Activated B cell treated with CpG ODN at 0.5 μM for 24 hours (primary cell): Measurements from ENCODE around the gene STIM2. TPM values are rescaled to one million over a fixed set of nuclear protein-coding genes. Genes with fewer than 3 reads are reported as not detected.

ENCODE experiments used
- ATAC-seq: fragments of 200-7000 bp; cut with Tn5 transposase; one replicate; pipeline ENCODE4 v1.10.0; 2021; ENCODE audit warnings: low read depth, mild to moderate bottlenecking, moderate library complexity
- CTCF ChIA-PET: fragments of 350-600 bp; sonication (Branson Sonifier 250); formaldehyde crosslinking; loops from one replicate; lab custom pipeline; 2021; ENCODE audit warnings: antibody characterized with exemption; lab: Charles Lee
- POLR2A ChIA-PET: fragments of 350-600 bp; sonication (Branson Sonifier 250); formaldehyde crosslinking; loops from one replicate; lab custom pipeline; 2021; ENCODE audit warnings: antibody characterized with exemption; lab: Charles Lee
- DNase-seq: peaks from one replicate; pipeline ENCODE4 v3.0.0; 2022
- H3K27ac Mint-ChIP-seq: one replicate; pipeline ENCODE4 v1.8.0; 2020; ENCODE audit warnings: mixed read lengths
- H3K27me3 Mint-ChIP-seq: one replicate; pipeline ENCODE4 v1.8.0; 2021; ENCODE audit warnings: mixed read lengths
- H3K36me3 Mint-ChIP-seq: one replicate; pipeline ENCODE4 v1.8.0; 2021; ENCODE audit warnings: low read depth, mixed read lengths
- H3K4me1 Mint-ChIP-seq: one replicate; pipeline ENCODE4 v1.8.0; 2021; ENCODE audit warnings: mixed read lengths
- H3K4me3 Mint-ChIP-seq: one replicate; pipeline ENCODE4 v1.8.0; 2020; ENCODE audit warnings: mild to moderate bottlenecking, mixed read lengths
- H3K9me3 Mint-ChIP-seq: one replicate; pipeline ENCODE4 v1.8.0; 2020; ENCODE audit warnings: mixed read lengths
- intact Hi-C: fragments of 100-400 bp; cut with micrococcal nuclease; formaldehyde crosslinking; loops from one replicate; pipeline ENCODE4 v1.15.1; 2024
- total RNA-seq: library from RNA; stranded (reverse); gene quantifications from 2 replicates; pipeline ENCODE4 v1.2.3, GENCODE V29; 2022
- TF ChIP-seq, protein P1 (sequence below): fragments of 200-600 bp; IDR thresholded peaks from one replicate; pipeline ENCODE4 v1.8.0; 2022; ENCODE audit warnings: antibody characterized with exemption, mild to moderate bottlenecking

The STIM2 gene
- total RNA-seq, 1 donor from 2014 or later = 59.8 TPM

DNA sequence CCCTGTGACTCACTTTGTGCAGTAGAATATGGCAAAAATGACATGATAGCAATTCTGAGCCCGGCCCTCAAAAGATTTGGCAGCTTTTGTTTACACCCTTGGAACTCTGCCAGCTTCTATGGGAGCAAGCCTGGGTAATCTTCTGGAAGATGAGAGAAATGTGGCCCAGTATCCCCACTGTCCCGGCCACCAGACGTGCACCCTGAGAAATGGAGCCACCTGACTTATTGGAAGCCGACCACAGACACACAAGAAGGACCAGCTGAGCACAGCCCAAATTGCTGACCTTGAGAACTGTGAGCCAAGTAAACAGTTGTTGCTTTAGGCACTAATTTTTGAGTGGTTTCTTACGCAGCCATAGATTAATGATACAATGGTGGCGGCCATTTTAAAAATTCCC lies 197.0 kb downstream of the STIM2 start:
- CTCF ChIA-PET = interaction anchor here (2.2 kb wide), 1 partner anchor 9 kb away, joined by 4 read pairs; no protein-coding TSS in a partner anchor
- Mint-ChIP-seq H3K36me3 (no peaks in the 10 kb centered on the region), H3K27ac (no peak overlapping the region), H3K4me3 (no peak overlapping the region), H3K4me1 (no peaks in the 10 kb centered on the region), H3K9me3 (no peaks in the 10 kb centered on the region), H3K27me3 (peaks cover 22% of the 10 kb centered on the region)
- POLR2A ChIA-PET = no interaction called here
- DNase-seq (no peak), ATAC-seq (no peak)
- intact Hi-C loops = no loop called here
- TF ChIP-seq, protein P1, sequence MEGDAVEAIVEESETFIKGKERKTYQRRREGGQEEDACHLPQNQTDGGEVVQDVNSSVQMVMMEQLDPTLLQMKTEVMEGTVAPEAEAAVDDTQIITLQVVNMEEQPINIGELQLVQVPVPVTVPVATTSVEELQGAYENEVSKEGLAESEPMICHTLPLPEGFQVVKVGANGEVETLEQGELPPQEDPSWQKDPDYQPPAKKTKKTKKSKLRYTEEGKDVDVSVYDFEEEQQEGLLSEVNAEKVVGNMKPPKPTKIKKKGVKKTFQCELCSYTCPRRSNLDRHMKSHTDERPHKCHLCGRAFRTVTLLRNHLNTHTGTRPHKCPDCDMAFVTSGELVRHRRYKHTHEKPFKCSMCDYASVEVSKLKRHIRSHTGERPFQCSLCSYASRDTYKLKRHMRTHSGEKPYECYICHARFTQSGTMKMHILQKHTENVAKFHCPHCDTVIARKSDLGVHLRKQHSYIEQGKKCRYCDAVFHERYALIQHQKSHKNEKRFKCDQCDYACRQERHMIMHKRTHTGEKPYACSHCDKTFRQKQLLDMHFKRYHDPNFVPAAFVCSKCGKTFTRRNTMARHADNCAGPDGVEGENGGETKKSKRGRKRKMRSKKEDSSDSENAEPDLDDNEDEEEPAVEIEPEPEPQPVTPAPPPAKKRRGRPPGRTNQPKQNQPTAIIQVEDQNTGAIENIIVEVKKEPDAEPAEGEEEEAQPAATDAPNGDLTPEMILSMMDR = no peak

DNA sequence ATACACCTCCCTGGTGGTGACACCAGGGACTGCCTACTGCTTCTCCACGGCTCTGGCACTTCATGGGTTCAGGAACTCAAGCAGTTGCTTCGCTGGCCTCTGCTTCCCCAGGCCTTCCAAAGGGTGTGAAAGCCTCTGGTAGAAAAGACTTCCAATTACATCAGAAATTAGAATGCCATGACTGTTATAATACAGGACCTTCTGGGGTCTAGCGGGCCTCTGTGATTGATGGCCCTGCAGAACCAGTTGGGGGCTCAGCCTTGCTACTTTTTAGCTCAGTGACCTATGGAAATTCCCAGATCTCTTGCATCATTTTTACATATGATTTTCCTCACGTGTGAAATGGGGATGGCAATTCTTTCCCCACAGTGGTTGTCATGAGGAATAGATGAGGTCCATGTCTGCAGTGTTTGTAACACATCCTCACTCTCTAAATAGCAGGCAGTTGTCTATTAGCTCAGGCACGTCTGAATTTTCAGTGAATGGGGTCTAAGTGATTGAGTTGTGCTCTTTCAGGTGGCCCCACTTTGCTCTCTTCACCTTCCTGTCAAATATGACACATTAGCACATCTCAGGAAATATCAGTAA lies 198.3 kb downstream of the STIM2 start:
- CTCF ChIA-PET = interaction anchor here (2.2 kb wide), 1 partner anchor 10 kb away, joined by 4 read pairs; no protein-coding TSS in a partner anchor
- intact Hi-C loops = no loop called here
- Mint-ChIP-seq H3K9me3 (no peaks in the 10 kb centered on the region), H3K27ac (no peak overlapping the region), H3K27me3 (peaks cover 12% of the 10 kb centered on the region), H3K4me1 (no peaks in the 10 kb centered on the region), H3K4me3 (no peak overlapping the region), H3K36me3 (no peaks in the 10 kb centered on the region)
- no peak for DNase-seq
- TF ChIP-seq, protein P1 = no peak
- ATAC-seq = no peak
- POLR2A ChIA-PET = no interaction called here

DNA sequence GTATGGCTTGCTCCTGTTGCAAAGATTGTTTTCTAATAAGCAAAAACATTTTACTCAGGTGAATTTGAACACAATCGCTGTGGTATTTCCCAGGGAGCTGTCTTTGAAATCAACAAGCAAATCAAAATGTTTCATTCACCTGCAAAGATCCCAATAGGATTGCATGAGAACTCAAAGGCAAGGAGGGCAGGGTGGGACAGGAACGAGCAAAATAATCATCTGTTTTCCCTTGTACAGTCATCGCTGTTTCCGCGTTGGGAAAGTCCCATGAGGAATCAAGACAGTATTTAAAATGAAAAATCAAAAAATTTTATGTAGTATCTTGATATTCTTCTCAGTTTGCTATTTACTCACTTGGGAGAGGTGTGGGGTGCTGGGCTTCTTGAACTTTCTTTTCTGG lies 198.8 kb downstream of the STIM2 start:
- intact Hi-C loops = no loop called here
- Mint-ChIP-seq H3K27ac (no peak overlapping the region), H3K4me3 (no peak overlapping the region), H3K4me1 (no peaks in the 10 kb centered on the region), H3K27me3 (peaks cover 9% of the 10 kb centered on the region), H3K36me3 (no peaks in the 10 kb centered on the region), H3K9me3 (no peaks in the 10 kb centered on the region)
- ChIA-PET POLR2A (no interaction called here), CTCF (no interaction called here)
- ATAC-seq = no peak
- TF ChIP-seq, protein P1 = no peak
- DNase-seq = no peak

DNA sequence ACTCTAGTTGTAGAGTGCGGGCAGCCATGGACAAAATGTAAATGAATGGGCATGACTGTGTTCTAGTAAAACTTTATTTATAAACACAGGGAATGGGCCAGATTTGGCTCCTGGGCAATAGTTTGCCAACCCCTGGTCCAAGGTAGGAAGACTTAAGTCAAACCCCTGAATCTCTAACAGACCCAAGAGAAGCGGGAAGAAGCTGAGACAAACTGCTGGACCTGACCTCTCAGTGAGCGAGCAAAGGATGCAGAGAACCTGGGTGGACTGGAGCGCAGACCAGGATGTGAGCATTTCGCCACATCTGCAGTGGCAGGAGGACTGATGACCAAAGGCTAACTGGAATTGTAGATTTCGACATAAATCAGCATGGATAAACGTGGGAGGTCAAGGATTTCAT lies 201.6 kb downstream of the STIM2 start:
- DNase-seq (no peak), ATAC-seq (no peak)
- POLR2A ChIA-PET = no interaction called here
- no peaks in the 10 kb centered on the region for H3K9me3 Mint-ChIP-seq
- H3K27ac Mint-ChIP-seq = no peak overlapping the region
- no peak overlapping the region for H3K4me3 Mint-ChIP-seq
- CTCF ChIA-PET = no interaction called here
- TF ChIP-seq, protein P1 = no peak
- no peaks in the 10 kb centered on the region for H3K4me1 Mint-ChIP-seq
- H3K27me3 Mint-ChIP-seq = peaks cover 5% of the 10 kb centered on the region
- intact Hi-C loops = no loop called here
- H3K36me3 Mint-ChIP-seq = no peaks in the 10 kb centered on the region

DNA sequence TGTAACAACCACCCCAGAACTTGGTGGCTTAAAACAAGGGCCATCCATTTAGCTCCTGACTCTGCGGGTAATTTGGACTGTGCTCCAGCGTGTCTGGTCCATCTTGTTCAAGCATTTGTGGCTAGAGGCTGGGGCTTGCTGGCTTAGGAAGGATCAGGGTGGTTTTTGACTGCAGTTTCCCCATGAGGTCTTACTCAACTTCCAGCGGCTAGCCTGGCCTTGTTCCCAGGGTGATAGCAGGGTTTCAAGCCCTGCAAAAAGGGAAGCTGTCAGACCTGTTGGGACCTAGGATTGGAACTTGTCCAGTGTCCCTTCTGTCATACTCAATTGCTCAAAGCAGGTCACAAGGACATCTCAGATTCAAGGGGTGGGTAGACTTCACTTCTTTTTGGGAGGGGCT lies 205.9 kb downstream of the STIM2 start:
- Mint-ChIP-seq H3K36me3 (no peaks in the 10 kb centered on the region), H3K4me3 (no peak overlapping the region), H3K9me3 (no peaks in the 10 kb centered on the region), H3K27me3 (peaks cover 7% of the 10 kb centered on the region), H3K27ac (no peak overlapping the region), H3K4me1 (no peaks in the 10 kb centered on the region)
- TF ChIP-seq, protein P1 = no peak
- ChIA-PET CTCF (no interaction called here), POLR2A (no interaction called here)
- ATAC-seq (no peak), DNase-seq (no peak)
- intact Hi-C loops = no loop called here
